ENCODE results near the gene PRPF31. TPM values are rescaled to one million over a fixed set of nuclear protein-coding genes. Genes with fewer than 3 reads are reported as not detected.
A peak's percentile ranks its signal among the peaks of the same experiment; 100 is the strongest.
"Not testable (repeated sequence)": the region's sequence is repeated elsewhere in the genome, so short reads cannot be mapped to it uniquely, and the experiment has no call there.

The PRPF31 gene
- total RNA-seq, 3 donors from 2014 or later: 34.3 to 54.6 (median 39.9) TPM

GRCh38 chr19:54162884-54163283, 47.3 kb downstream of the PRPF31 start:
- intact Hi-C loops (cut with DNase I, micrococcal nuclease): no loop called here
- TF ChIP-seq CTCF (IDR thresholded peaks at IDR 0.05): no peak
- Histone ChIP-seq H3K9me3 (no peaks in the 10 kb centered on the region), H3K36me3 (ENCODE audit: low read depth) (no peaks in the 10 kb centered on the region), H3K4me1 (ENCODE audit: low read depth) (peaks cover 54% of the 10 kb centered on the region), H3K4me3 (no peak overlapping the region)
- DNase-seq (peak in 2 of 3 donors; percentile 39 to 55), ATAC-seq (no peak)

DNA sequence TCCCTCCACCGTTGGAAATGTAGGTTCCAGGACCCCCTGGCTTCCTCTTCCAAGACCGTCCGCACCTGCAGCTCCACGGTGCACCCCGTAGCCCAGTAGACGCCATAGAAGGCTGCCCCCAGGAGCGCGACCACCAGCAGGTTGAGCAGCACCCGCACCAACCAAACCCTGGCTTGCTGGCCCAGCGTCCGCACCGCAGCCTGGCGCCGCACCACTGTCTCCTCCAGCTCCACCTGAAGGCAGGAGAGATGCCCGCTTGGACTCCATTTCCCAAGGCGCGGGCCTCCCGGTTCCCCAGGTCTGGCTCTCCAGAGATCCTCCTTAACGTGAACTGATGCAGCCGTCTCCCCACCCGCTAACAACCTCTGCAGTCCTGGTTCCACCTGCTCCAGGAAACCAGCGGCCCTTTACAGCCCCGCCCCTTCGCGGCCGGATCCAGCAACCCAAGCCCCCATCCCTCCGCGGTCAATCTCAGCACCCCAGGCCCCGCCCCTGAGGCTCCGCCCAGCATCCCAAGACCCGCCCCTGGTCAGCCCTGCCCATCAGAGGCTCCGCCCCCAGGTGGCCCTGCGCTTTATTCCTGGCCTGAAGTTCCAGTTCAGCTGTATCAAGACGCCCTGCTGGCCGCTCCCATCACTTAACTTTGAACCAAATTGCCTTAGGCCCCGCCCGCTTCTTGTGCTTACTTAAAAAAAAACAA, 49.0 kb downstream of the PRPF31 start:
- peaks cover 49% of the 10 kb centered on the region for H3K4me1 ChIP-seq (ENCODE audit: low read depth)
- ATAC-seq (peak; percentile 60), DNase-seq (peak; percentile 89 to 97 (median 92))
- intact Hi-C loops (cut with DNase I, micrococcal nuclease): loop anchor here (5.0 kb wide), 1 partner anchor 68 kb away; no protein-coding TSS in a partner anchor
- TF ChIP-seq CTCF (IDR thresholded peaks at IDR 0.05): no peak
- no peak overlapping the region for H3K4me3 ChIP-seq
- no peaks in the 10 kb centered on the region for H3K36me3 ChIP-seq (ENCODE audit: low read depth)
- H3K9me3 ChIP-seq: no peaks in the 10 kb centered on the region

GRCh38 chr19:54165222-54165621, 49.7 kb downstream of the PRPF31 start:
- DNase-seq (peak in 2 of 3 donors; percentile 59 to 68), ATAC-seq (no peak)
- intact Hi-C loops (cut with DNase I, micrococcal nuclease): loop anchor here (5.0 kb wide), 1 partner anchor 67 kb away; no protein-coding TSS in a partner anchor
- Histone ChIP-seq H3K4me1 (ENCODE audit: low read depth) (peaks cover 48% of the 10 kb centered on the region), H3K9me3 (no peaks in the 10 kb centered on the region), H3K4me3 (no peak overlapping the region), H3K36me3 (ENCODE audit: low read depth) (no peaks in the 10 kb centered on the region)
- no peak for TF ChIP-seq CTCF (IDR thresholded peaks at IDR 0.05)

GRCh38 chr19:54168174-54168917, 52.8 kb downstream of the PRPF31 start:
- Histone ChIP-seq H3K4me1 (ENCODE audit: low read depth) (peaks cover 19% of the 10 kb centered on the region), H3K36me3 (ENCODE audit: low read depth) (no peaks in the 10 kb centered on the region), H3K4me3 (no peak overlapping the region), H3K9me3 (no peaks in the 10 kb centered on the region)
- ATAC-seq (peak; percentile 72), DNase-seq (peak; percentile 93 to 99 (median 97))
- intact Hi-C loops (cut with DNase I, micrococcal nuclease): loop anchor here (5.0 kb wide), 1 partner anchor 64 kb away; no protein-coding TSS in a partner anchor
- TF ChIP-seq CTCF (IDR thresholded peaks at IDR 0.05): peak; percentile 96

DNA sequence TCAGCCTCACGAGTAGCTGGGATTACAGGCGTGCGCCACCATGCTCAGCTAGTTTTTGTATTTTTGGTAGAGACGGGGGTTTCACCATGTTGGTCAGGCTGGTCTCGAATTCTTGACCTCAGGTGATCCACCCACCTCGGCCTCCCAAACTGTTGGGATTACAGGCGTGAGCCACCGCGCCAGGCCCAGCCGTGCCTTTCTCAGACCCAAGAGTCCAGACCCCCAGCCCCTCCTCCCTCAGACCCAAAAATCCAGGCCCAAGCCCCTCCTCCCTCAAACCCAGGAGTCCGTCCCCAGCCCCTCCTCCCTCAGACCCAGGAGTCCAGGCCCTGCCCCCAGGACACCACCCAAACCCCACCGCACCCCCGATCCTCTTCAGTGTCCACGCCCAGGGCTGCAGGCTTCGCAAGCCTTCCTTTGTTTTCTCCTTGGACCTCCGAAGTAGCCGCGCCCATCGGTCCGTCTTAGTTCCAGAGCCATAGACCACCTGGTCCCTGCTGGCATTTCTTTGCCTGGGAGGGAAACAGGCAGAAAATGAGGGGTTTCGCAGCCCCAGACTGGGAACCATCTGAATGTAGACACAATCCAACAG, 53.7 kb downstream of the PRPF31 start:
- H3K4me1 ChIP-seq (ENCODE audit: low read depth): peaks cover 10% of the 10 kb centered on the region
- intact Hi-C loops (cut with DNase I, micrococcal nuclease): loop anchor here (5.0 kb wide), 1 partner anchor 63 kb away; no protein-coding TSS in a partner anchor
- no peak overlapping the region for H3K4me3 ChIP-seq
- TF ChIP-seq CTCF (IDR thresholded peaks at IDR 0.05): no peak
- peak in 1 of 3 donors; percentile 39 for DNase-seq
- no peak for ATAC-seq
- H3K9me3 ChIP-seq: no peaks in the 10 kb centered on the region
- no peaks in the 10 kb centered on the region for H3K36me3 ChIP-seq (ENCODE audit: low read depth)

- peak in 2 of 3 donors; percentile 39 to 50 for DNase-seq
- H3K4me3 ChIP-seq; H3K36me3 ChIP-seq (ENCODE audit: low read depth); ATAC-seq; H3K4me1 ChIP-seq (ENCODE audit: low read depth); H3K9me3 ChIP-seq; intact Hi-C loops (cut with DNase I, micrococcal nuclease): not testable (repeated sequence)
Measured at GRCh38 chr19:54171736-54172431, 56.3 kb downstream of the PRPF31 start.
